GM21786 (cell line): Measurements from ENCODE around the gene SLAMF8.

Experiments used
- ATAC-seq: cut with Tn5 transposase; IDR thresholded peaks from one replicate; pipeline ENCODE4 v1.9.1; 2021; ENCODE audit not compliant: unreplicated experiment

Gene SLAMF8

GRCh38 chr1:159868766-159869165 lies 42.1 kb downstream of the SLAMF8 start:
- no peak for ATAC-seq

DNA sequence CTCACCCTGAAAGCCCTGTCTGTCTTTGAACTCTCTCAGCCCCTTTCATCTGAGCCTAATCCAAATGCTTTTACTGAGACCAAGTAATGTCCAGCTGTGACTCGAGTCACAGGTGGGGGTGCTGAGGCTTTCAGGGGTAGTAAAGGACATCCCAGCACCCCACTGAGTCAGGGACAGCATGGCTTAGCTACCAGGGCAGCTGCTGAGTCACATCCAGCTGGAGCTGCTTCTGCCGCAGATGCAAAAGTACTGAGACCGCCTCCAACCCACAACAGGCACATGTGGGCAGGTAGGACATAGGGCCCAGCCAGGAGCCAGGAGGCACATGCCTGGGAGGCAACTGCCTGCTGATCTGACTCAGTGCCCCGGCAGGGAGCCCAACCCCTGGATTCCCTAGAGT lies 42.5 kb downstream of the SLAMF8 start:
- no peak for ATAC-seq

DNA sequence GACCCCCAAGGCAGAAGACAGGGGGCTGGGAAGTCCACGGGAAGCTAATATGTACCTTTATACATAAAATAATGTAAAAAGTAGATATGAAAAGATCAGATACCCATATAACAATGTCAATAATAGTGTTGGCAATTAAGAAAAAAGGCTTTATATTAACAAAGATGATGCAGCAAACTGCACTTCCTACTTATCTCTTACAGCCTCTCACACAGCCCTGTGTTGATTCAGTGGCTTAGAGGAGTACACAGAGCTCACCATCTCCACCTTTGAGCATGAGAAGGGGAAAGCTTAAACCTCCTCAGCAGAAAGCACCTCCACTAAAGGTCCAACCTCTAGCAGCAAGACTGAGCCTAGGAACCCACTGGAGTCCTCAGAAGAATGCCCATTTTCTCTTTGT lies 42.9 kb downstream of the SLAMF8 start:
- ATAC-seq: no peak

GRCh38 chr1:159870704-159871103 lies 44.0 kb downstream of the SLAMF8 start:
- no peak for ATAC-seq

- no peak for ATAC-seq
Measured at GRCh38 chr1:159872891-159873290, 46.2 kb downstream of the SLAMF8 start.

GRCh38 chr1:159873530-159874143 lies 47.0 kb downstream of the SLAMF8 start:
- ATAC-seq: no peak

DNA sequence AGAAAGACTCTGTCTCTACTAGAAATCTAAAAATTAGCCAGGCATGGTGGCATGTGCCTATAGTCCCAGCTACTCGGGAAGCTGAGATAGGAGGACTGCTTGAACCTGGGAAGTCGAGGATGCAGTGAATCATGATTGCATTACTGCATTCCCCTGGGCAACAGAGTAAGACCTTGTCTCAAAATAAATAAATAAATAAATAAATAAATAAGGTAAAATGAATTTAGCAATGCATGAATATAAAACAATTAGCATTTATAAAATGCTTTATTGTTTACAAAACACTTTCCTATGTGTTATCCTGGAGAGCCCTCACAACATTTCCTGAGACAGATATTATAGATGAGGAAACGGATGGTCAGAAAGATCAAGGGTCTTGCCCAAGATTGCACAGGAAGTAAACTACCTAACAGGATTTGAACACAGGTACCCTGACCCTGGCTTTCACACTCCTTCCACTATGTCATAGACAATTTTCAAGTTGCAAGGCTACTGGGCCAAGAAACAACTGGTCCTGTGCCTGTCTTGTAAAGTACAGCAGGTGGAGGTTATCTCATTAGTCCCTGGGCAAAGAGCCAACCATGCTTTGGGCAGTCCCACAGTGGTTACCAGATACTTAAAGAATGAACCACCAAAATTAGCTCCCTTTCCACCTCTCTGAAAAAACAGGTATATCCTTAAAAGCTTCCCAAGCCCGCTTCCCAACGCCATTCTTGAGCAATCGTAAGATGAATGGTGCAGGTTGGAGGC lies 51.2 kb downstream of the SLAMF8 start:
- no peak for ATAC-seq

DNA sequence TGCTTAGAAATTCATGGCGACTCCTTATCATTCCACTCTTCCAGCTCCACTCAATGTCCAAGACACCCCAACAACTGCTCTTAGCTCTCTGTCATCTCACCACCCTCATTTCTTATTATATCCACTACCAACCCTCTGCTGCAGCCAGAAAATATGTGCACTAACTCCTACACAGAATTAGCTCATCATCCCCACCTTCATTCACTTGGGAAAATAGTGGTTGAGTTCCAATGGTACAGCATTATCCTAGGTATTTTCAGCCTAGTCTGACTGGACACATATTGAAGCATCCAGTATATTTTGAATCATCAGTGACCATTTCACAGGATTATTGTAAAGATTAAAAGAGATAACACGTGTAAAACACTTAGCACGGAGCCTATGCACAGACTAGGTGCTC lies 52.5 kb downstream of the SLAMF8 start:
- no peak for ATAC-seq

GRCh38 chr1:159879977-159880376 lies 53.3 kb downstream of the SLAMF8 start:
- ATAC-seq: no peak

DNA sequence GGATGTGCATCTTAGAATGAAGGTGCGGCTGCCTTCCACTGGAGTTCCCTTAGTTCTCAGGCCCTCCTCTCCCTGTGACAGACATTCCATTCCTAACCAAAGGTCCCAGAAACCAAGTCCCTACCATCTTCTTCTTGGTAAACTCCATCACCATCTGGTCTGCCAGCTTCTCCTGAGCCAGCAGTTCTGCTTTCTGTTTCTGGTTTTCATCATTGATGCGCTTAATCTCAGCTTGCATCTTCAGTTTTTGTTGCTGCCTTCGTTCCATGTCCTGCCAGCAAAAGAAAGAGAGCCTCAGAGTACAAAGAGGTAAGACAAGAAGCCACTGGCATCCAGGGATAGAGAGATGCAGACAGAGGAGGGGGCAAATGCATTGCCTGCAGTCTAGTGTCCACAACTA lies 53.8 kb downstream of the SLAMF8 start:
- no peak for ATAC-seq

DNA sequence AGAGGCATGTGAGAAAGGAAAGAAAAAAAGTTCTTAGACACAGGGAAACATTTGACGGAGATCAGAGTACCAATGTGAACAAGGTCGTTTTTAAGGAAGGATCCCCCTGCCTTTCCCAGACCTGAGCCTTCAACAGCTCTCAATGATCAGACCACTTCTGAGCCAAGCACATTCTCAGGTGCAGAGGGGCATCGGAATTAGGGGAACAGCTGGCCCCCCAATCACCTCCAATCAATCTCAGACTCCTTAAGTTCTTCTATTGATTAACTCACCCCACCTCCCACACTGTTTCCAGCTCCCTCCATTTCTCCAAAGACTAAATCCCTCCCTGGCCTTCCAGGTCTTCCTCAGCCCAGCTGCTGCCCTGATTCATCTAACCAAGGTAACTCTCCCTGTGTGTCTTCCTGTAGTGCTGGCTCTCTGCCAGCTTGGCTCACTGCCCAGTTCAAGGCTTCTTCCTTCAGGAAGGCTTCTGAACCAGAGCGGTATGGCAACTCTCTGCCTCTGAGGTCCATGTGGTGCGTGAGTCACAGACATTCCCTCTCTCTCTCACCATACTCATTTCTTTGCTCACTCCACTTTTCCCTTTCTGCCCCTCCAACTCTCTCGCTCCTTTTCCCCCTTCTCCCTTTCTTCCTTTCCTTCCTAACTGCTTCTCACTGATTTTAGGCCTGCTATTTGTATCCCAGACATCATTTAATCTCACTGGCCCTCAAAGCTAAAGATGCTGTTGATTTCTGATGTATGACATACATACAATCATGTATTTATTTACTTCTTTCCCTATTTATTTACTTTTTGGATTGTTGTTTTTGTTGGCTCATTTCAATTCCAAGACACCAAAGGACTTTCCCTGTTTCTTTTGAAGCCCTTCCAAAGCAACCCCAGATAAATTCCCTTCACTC lies 55.2 kb downstream of the SLAMF8 start:
- no peak for ATAC-seq

DNA sequence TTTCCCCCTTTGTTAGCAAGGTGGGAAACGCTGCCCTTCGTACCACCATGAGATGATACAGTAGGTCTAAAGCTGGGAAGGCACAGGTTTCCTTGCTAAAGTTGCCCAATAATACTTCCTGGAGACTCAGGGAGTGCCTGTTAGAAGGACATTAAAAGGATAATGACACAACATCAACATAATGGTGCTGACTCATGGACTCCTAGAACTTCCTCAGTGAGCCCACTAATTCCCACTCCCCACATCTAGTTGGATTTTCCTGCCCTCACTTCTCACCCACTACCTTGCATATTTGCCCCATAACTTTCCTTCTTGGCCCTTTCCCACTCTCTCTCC lies 55.8 kb downstream of the SLAMF8 start:
- ATAC-seq: no peak

GRCh38 chr1:159883134-159883533 lies 56.5 kb downstream of the SLAMF8 start:
- ATAC-seq: no peak

DNA sequence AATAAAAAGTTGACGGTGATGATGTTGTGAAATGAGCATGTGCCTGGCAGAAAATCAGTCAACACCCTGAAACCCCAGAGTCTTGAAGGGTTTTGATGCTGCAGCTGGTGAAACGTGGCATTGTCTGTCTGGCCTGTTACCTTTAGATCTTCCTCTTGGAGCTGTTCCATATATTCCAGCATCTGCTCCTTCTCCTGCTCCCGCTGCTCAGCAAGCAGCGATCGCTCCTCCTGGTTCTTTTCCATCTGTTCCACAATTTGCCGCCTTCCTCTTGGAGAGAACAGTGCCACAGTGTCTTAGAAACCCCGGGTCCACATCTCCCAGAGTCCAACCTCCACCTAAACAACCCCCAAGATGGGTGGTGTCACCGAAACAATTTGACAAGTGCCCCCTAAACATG lies 57.6 kb downstream of the SLAMF8 start:
- ATAC-seq: no peak
